GM21786 (cell line): ENCODE measurements around the gene HOXB8.

Source experiments
- ATAC-seq: cut with Tn5 transposase; IDR thresholded peaks from one replicate; pipeline ENCODE4 v1.9.1; 2021; ENCODE audit not compliant: unreplicated experiment

HOXB8 gene

GRCh38 chr17:48624544-48625494 lies 9.7 kb upstream of the HOXB8 start:
- no peak for ATAC-seq

GRCh38 chr17:48624118-48624517 lies 9.0 kb upstream of the HOXB8 start:
- no peak for ATAC-seq

- ATAC-seq = no peak
Observed at GRCh38 chr17:48623583-48623982, 8.5 kb upstream of the HOXB8 start.

- no peak for ATAC-seq
Observed at GRCh38 chr17:48622857-48623256, 7.8 kb upstream of the HOXB8 start.

- no peak for ATAC-seq
Observed at GRCh38 chr17:48621410-48622392, 6.6 kb upstream of the HOXB8 start.

GRCh38 chr17:48620461-48621139 lies 5.5 kb upstream of the HOXB8 start:
- ATAC-seq = no peak

- no peak for ATAC-seq
Observed at GRCh38 chr17:48619826-48620449, 4.8 kb upstream of the HOXB8 start.

- ATAC-seq = no peak
Observed at GRCh38 chr17:48618256-48618896, 3.3 kb upstream of the HOXB8 start.

- no peak for ATAC-seq
Observed at GRCh38 chr17:48617471-48618255, 2.6 kb upstream of the HOXB8 start.

- ATAC-seq = no peak
Observed at GRCh38 chr17:48616717-48617470, 1.8 kb upstream of the HOXB8 start.

- no peak for ATAC-seq
Observed at GRCh38 chr17:48615963-48616716, 1.0 kb upstream of the HOXB8 start.

- no peak for ATAC-seq
Observed at GRCh38 chr17:48613862-48614694, 1.0 kb downstream of the HOXB8 start.

GRCh38 chr17:48612854-48613691 lies 2.0 kb downstream of the HOXB8 start:
- ATAC-seq = no peak

GRCh38 chr17:48612456-48612853 lies 2.6 kb downstream of the HOXB8 start:
- no peak for ATAC-seq

GRCh38 chr17:48611681-48612455 lies 3.2 kb downstream of the HOXB8 start:
- ATAC-seq = no peak
